SH-SY5Y (cell line): ENCODE results near the gene DNM2.

ENCODE experiments used
- GATA2 ChIP-seq: IDR thresholded peaks from 2 replicates; pipeline ENCODE4 v1.6.1; 2011; ENCODE audit warnings: mild to moderate bottlenecking, low read depth, low read length
- GATA3 ChIP-seq: IDR thresholded peaks from 2 replicates; pipeline ENCODE4 v1.6.1; 2011; ENCODE audit warnings: low read depth, mild to moderate bottlenecking, low read length, moderate library complexity

- no peak for TF ChIP-seq GATA3
- TF ChIP-seq GATA2 = no peak
Observed at GRCh38 chr19:10870955-10871603, 153.2 kb downstream of the DNM2 start, which contains the start of gene CARM1.
